ENCODE measurements around the gene MFF.
A peak's percentile ranks its signal among the peaks of the same experiment; 100 is the strongest.
"Not testable (repeated sequence)": the region's sequence is repeated elsewhere in the genome, so short reads cannot be mapped to it uniquely, and the experiment has no call there.

The MFF gene

DNA sequence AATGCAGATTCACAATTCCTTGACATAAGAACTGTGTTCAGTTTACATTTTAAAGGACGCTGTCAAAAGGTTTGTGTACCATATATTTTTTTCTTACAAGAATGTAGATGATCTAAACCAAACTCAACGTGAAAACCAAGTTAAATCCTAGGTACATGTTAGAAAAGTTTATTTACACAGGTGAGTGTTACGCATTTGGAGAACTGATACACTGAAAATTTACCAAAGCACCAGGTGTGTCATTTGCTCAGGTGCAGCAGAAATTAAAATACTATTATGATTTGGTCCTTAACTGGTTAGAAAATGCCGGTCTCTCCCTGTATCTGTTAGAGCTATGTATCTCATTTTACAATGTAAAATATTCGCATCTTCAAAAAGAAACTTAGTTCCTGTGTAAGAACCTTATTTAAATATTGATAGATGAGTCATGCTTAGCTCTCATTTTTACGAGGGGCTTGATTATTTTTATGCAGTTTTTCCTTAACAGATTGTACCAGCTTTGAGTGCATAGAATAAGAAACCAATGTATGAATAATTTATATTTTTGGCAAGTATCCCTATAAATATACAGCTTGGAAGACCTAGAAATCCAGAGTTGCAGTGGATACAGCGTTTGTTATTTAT lies 25.1 kb downstream of the MFF start:
- no peak for DNase-seq (ENCODE audit: low read depth, low spot score)

DNA sequence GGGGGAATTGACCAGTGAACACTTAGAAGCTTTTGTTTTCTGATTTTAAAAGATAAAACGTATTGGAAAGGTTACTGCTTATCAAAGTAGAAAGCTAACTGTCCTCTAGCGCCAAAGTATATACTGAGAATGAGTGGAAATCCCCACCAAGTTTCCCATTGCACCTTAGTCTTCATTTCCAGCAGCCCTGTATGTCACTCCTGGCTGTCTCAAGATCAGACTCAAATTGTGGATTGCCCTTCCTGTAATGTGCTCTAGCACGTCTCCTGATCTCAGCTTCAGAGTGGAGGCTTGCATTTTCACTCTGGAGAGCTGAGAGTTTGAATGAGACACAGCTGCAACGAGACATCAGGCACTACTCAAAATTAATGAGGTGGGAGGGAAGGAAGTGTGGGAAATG lies 26.6 kb downstream of the MFF start:
- no peaks in the 10 kb centered on the region for H3K9me3 ChIP-seq (ENCODE audit: insufficient read depth, low read length)
- H3K36me3 ChIP-seq (ENCODE audit: insufficient read depth, insufficient read length, low read length): peaks cover 33% of the 10 kb centered on the region
- TF ChIP-seq YY1 (IDR thresholded peaks at IDR 0.05; ENCODE audit: insufficient read depth, insufficient read length) (no peak), ZNF274 (IDR thresholded peaks at IDR 0.05; ENCODE audit: low read depth, low read length) (no peak), SUZ12 (IDR thresholded peaks at IDR 0.05; ENCODE audit: extremely low read depth, insufficient read depth, insufficient read length) (no peak)
- DNase-seq (ENCODE audit: low read depth, low spot score): no peak
- H3K9ac ChIP-seq (ENCODE audit: insufficient read length, low read depth): no peak overlapping the region
- H3K27me3 ChIP-seq (ENCODE audit: insufficient read depth, insufficient read length): no peaks in the 10 kb centered on the region
- no peaks in the 10 kb centered on the region for H3K4me1 ChIP-seq (ENCODE audit: insufficient read depth, insufficient read length)
- H3K4me3 ChIP-seq (ENCODE audit: insufficient read length, low read depth): no peak overlapping the region

More for the DNA sequence above, 25.1 kb downstream of the MFF start:
- no peak overlapping the region for H3K4me3 ChIP-seq (ENCODE audit: insufficient read length, low read depth)
- TF ChIP-seq YY1 (IDR thresholded peaks at IDR 0.05; ENCODE audit: insufficient read depth, insufficient read length) (no peak), ZNF274 (IDR thresholded peaks at IDR 0.05; ENCODE audit: low read depth, low read length) (no peak), SUZ12 (IDR thresholded peaks at IDR 0.05; ENCODE audit: extremely low read depth, insufficient read depth, insufficient read length) (no peak)
- no peaks in the 10 kb centered on the region for H3K4me1 ChIP-seq (ENCODE audit: insufficient read depth, insufficient read length)
- H3K36me3 ChIP-seq (ENCODE audit: insufficient read depth, insufficient read length, low read length): peaks cover 27% of the 10 kb centered on the region
- H3K9ac ChIP-seq (ENCODE audit: insufficient read length, low read depth): no peak overlapping the region
- H3K9me3 ChIP-seq (ENCODE audit: insufficient read depth, low read length): no peaks in the 10 kb centered on the region
- H3K27me3 ChIP-seq (ENCODE audit: insufficient read depth, insufficient read length): no peaks in the 10 kb centered on the region

DNA sequence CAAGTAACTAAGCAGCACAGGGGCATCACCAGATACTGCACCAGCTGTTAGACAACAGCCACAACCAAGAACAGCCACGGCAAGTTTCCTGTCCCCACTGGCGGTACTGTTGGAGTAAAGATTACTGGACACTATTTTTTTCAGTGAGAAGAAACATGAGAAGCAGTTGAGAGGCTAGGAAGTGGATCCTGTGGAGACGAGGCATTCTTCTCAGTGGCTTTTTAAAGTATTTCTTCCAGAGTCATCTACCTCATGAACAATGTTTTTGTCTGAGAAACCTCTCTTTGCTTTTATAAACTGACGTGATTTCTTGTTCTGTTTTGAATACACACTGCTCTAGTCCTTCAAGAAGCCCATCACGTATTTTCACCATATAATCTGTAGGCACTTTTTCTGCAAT lies 35.3 kb downstream of the MFF start:
- H3K27me3 ChIP-seq (ENCODE audit: insufficient read depth, insufficient read length): no peaks in the 10 kb centered on the region
- DNase-seq (ENCODE audit: low read depth, low spot score): no peak
- TF ChIP-seq YY1 (IDR thresholded peaks at IDR 0.05; ENCODE audit: insufficient read depth, insufficient read length) (no peak), SUZ12 (IDR thresholded peaks at IDR 0.05; ENCODE audit: extremely low read depth, insufficient read depth, insufficient read length) (no peak), ZNF274 (IDR thresholded peaks at IDR 0.05; ENCODE audit: low read depth, low read length) (no peak)
- peaks cover 37% of the 10 kb centered on the region for H3K36me3 ChIP-seq (ENCODE audit: insufficient read depth, insufficient read length, low read length)
- no peaks in the 10 kb centered on the region for H3K4me1 ChIP-seq (ENCODE audit: insufficient read depth, insufficient read length)
- H3K4me3 ChIP-seq (ENCODE audit: insufficient read length, low read depth): no peak overlapping the region
- no peak overlapping the region for H3K9ac ChIP-seq (ENCODE audit: insufficient read length, low read depth)
- H3K9me3 ChIP-seq (ENCODE audit: insufficient read depth, low read length): no peaks in the 10 kb centered on the region

DNA sequence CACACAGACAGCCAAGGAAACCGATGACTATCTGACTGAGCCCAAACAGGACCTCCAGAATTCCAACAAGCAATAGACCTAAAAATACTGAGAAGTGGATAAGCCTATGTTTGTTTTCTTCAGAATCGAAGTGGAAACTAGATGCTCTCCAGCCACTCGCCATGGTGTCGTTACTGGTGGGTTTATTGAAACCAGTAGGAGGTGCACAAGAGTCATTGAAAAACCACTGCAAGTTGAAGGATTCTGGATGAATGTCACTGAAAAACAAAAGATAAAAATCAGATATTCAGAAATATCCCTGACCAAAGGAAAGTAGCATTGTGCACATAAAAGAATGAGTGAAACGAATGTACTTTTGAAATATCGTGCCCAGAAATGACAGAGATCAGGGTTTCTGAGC lies 38.7 kb downstream of the MFF start:
- Histone ChIP-seq H3K4me1 (ENCODE audit: insufficient read depth, insufficient read length) (no peaks in the 10 kb centered on the region), H3K36me3 (ENCODE audit: insufficient read depth, insufficient read length, low read length) (peaks cover 15% of the 10 kb centered on the region), H3K9me3 (ENCODE audit: insufficient read depth, low read length) (no peaks in the 10 kb centered on the region), H3K4me3 (ENCODE audit: insufficient read length, low read depth) (no peak overlapping the region), H3K9ac (ENCODE audit: insufficient read length, low read depth) (no peak overlapping the region), H3K27me3 (ENCODE audit: insufficient read depth, insufficient read length) (no peaks in the 10 kb centered on the region)
- TF ChIP-seq YY1 (IDR thresholded peaks at IDR 0.05; ENCODE audit: insufficient read depth, insufficient read length) (no peak), ZNF274 (IDR thresholded peaks at IDR 0.05; ENCODE audit: low read depth, low read length) (no peak), SUZ12 (IDR thresholded peaks at IDR 0.05; ENCODE audit: extremely low read depth, insufficient read depth, insufficient read length) (no peak)
- DNase-seq (ENCODE audit: low read depth, low spot score): peak; percentile 6

DNA sequence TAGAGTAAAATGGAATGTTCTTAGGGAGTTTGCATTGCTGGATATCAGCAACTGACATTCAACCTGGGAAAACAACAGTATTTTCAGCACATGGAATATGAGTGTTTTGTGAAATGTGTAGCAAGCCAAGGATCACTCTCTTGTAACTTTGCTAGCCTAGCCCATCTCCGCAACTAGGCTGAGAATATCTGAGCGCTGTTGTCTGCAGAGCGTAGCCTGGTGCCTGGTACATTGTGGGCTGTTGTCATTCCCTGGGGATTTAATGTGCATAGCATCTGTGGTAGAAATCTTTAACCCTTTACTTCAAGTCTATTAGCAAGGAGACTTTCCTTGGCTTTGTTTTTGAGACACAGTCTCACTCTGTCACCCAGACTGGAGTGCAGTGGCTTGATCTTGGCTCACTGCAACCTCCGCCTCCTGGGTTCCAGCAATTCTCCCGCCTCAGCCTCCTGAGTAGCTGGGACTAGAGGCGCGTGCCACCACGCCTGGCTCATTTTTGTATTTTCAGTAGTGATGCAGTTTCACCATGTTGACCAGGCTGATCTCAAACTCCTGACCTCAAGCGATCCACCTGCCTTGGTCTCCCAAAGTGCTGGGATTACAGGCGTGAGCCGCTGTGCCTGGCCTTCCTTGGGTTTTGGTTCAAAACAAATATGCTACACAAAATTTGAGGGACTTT lies 39.7 kb downstream of the MFF start:
- DNase-seq (ENCODE audit: low read depth, low spot score); H3K36me3 ChIP-seq (ENCODE audit: insufficient read depth, insufficient read length, low read length); H3K9ac ChIP-seq (ENCODE audit: insufficient read length, low read depth); H3K4me3 ChIP-seq (ENCODE audit: insufficient read length, low read depth); H3K9me3 ChIP-seq (ENCODE audit: insufficient read depth, low read length); H3K4me1 ChIP-seq (ENCODE audit: insufficient read depth, insufficient read length); H3K27me3 ChIP-seq (ENCODE audit: insufficient read depth, insufficient read length): not testable (repeated sequence)

DNA sequence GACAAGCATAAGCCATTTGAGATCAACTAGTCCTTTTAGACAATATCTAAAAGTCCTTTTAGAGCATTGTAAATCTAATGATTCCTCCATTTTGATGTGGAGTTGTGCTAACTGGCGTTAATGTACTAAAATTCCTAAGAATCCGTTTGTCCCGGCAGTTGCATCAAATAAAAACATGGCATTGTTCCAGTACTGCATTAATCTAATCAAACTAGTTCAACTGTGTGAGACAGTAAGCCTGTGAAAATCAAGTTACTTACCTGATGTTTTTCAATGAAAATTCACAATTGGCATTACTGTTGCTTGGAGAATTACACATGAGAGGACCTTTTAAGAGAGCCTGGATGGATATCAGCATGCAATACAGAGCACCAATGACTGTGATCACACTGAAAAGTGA lies 40.8 kb downstream of the MFF start:
- H3K4me1 ChIP-seq (ENCODE audit: insufficient read depth, insufficient read length): no peaks in the 10 kb centered on the region
- TF ChIP-seq YY1 (IDR thresholded peaks at IDR 0.05; ENCODE audit: insufficient read depth, insufficient read length) (no peak), SUZ12 (IDR thresholded peaks at IDR 0.05; ENCODE audit: extremely low read depth, insufficient read depth, insufficient read length) (no peak), ZNF274 (IDR thresholded peaks at IDR 0.05; ENCODE audit: low read depth, low read length) (no peak)
- H3K36me3 ChIP-seq (ENCODE audit: insufficient read depth, insufficient read length, low read length): no peaks in the 10 kb centered on the region
- H3K4me3 ChIP-seq (ENCODE audit: insufficient read length, low read depth): no peak overlapping the region
- no peaks in the 10 kb centered on the region for H3K9me3 ChIP-seq (ENCODE audit: insufficient read depth, low read length)
- H3K9ac ChIP-seq (ENCODE audit: insufficient read length, low read depth): no peak overlapping the region
- H3K27me3 ChIP-seq (ENCODE audit: insufficient read depth, insufficient read length): no peaks in the 10 kb centered on the region
- no peak for DNase-seq (ENCODE audit: low read depth, low spot score)

DNA sequence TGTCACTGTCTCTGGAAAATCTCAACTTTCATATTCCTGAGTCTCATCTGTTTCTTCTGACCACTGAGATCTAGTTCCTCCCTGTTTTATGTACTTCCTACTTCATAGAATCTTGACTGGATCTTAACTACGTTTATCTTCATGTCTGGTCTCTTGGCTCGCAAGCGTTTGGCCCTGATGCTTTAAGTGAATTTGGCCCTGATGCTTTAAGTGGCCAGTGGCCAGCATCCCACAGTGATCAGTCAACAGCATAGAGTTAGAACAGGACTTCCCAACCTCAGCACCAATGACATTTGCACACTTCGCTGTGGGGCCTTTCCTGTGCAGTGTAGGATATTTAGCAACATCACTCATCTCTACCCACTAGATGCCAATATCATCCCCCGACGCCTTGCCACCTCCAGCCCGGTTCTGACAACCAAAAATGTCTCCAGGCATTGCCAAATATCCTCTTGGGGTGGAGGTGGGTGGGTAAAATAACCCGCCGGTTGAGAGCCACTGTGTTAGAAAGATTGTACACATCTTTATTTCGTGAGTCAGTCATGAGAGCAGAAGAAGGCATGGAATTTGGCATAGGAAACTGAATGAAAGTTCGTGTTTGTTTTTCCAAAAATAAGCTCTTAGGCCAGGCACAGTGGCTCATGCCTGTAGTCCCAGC lies 41.8 kb downstream of the MFF start:
- Histone ChIP-seq H3K9ac (ENCODE audit: insufficient read length, low read depth) (no peak overlapping the region), H3K36me3 (ENCODE audit: insufficient read depth, insufficient read length, low read length) (no peaks in the 10 kb centered on the region), H3K4me1 (ENCODE audit: insufficient read depth, insufficient read length) (no peaks in the 10 kb centered on the region), H3K4me3 (ENCODE audit: insufficient read length, low read depth) (no peak overlapping the region), H3K9me3 (ENCODE audit: insufficient read depth, low read length) (no peaks in the 10 kb centered on the region), H3K27me3 (ENCODE audit: insufficient read depth, insufficient read length) (no peaks in the 10 kb centered on the region)
- no peak for DNase-seq (ENCODE audit: low read depth, low spot score)
- TF ChIP-seq ZNF274 (IDR thresholded peaks at IDR 0.05; ENCODE audit: low read depth, low read length): no peak
- TF ChIP-seq SUZ12 (IDR thresholded peaks at IDR 0.05; ENCODE audit: extremely low read depth, insufficient read depth, insufficient read length): no peak
- TF ChIP-seq YY1 (IDR thresholded peaks at IDR 0.05; ENCODE audit: insufficient read depth, insufficient read length): no peak
